GM12878 (cell line): ENCODE results near the gene IFT122. TPM values are rescaled to one million over a fixed set of nuclear protein-coding genes. Genes with fewer than 3 reads are reported as not detected.

ENCODE experiments used
- ATAC-seq: fragments of 200-7000 bp; cut with Tn5 transposase; 3 replicates; pipeline ENCODE4 v1.9.1; 2020; ENCODE audit warnings: mild to moderate bottlenecking, moderate library complexity
- BruUV-seq: library from RNA; stranded (reverse); fragments of 400-500 nt; replicated peaks from 2 replicates; lab custom pipeline; 2021; lab: Mats Ljungman, UMichigan
- CTCF ChIA-PET: fragments of 300-600 bp; sonication (Branson Sonifier 250); formaldehyde crosslinking; extraction: SDS; loops from one replicate; lab custom pipeline; 2021; ENCODE audit warnings: inconsistent platforms; lab: Yijun Ruan, JAX
- POLR2A ChIA-PET: fragments of 350-600 bp; formaldehyde crosslinking; extraction: SDS; loops from one replicate; lab custom pipeline; 2021; ENCODE audit warnings: inconsistent platforms; lab: Charles Lee
- RAD21 ChIA-PET: fragments of 300-600 bp; sonication (Branson Sonifier 250); formaldehyde crosslinking; loops from one replicate; lab custom pipeline; 2023; ENCODE audit warnings: antibody characterized with exemption; ENCODE audit not compliant: unreplicated experiment; lab: Charles Lee
- SMC1A ChIA-PET: fragments of 300-600 bp; sonication (Branson Sonifier 250); formaldehyde crosslinking; loops from one replicate; lab custom pipeline; 2023; ENCODE audit not compliant: unreplicated experiment, uncharacterized antibody; lab: Charles Lee
- DNase-seq: peaks from one replicate; pipeline ENCODE4 v3.0.0-alpha.2; 2011; ENCODE audit warnings: low read depth, low spot score
- FAIRE-seq: peaks from 3 replicates; lab custom pipeline; 2011; peaks lifted over from hg19 to GRCh38; lab: Jason Lieb, UNC
- H2AFZ ChIP-seq: 2 replicates; pipeline ENCODE4 v1.6.0; 2011; ENCODE audit warnings: low read depth, low read length, control low read depth; ENCODE audit not compliant: control insufficient read depth
- H3K27ac ChIP-seq: 2 replicates; pipeline ENCODE4 v1.5.1; 2011; ENCODE audit warnings: control low read depth; ENCODE audit not compliant: control insufficient read depth, insufficient read depth
- H3K27me3 ChIP-seq, 2 experiments: replicated peaks in 1 of 2; 2 replicates each; pipeline versions ENCODE4 v1.6.0 to v1.6.1; 2011; ENCODE audit warnings: low read length in 1 of 2; ENCODE audit not compliant: control insufficient read depth in 2 of 2, insufficient read depth in 2 of 2
- H3K36me3 ChIP-seq, 2 experiments: 2 replicates each; pipeline ENCODE4 v1.5.1; 2011; ENCODE audit warnings: low read length in 1 of 2; ENCODE audit not compliant: control insufficient read depth in 2 of 2, insufficient read depth in 2 of 2
- H3K4me1 ChIP-seq: 2 replicates; pipeline ENCODE4 v1.6.1; 2011; ENCODE audit warnings: mild to moderate bottlenecking, low read length, moderate library complexity, mixed read lengths; ENCODE audit not compliant: control insufficient read depth, insufficient read depth
- H3K4me2 ChIP-seq: 2 replicates; pipeline ENCODE4 v1.6.0; 2011; ENCODE audit warnings: control low read depth; ENCODE audit not compliant: control insufficient read depth, insufficient read depth
- H3K4me3 ChIP-seq: fragments of 200-600 bp; sonication (generic); 2 replicates; pipeline ENCODE4 v1.5.1; 2016
- H3K79me2 ChIP-seq: 2 replicates; pipeline ENCODE4 v1.6.0; 2011; ENCODE audit warnings: low read length; ENCODE audit not compliant: control insufficient read depth, insufficient read depth
- H3K9ac ChIP-seq: 2 replicates; pipeline ENCODE4 v1.8.0; 2011; ENCODE audit warnings: low read length, control low read depth, mixed read lengths; ENCODE audit not compliant: control insufficient read depth, insufficient read depth
- H3K9me3 ChIP-seq: replicated peaks from 3 replicates; pipeline ENCODE4 v1.5.1; 2011; ENCODE audit warnings: mild to moderate bottlenecking, low read length; ENCODE audit not compliant: control insufficient read depth, insufficient read depth
- H4K20me1 ChIP-seq: 2 replicates; pipeline ENCODE4 v1.6.0; 2011; ENCODE audit not compliant: control insufficient read depth, insufficient read depth
- BCL3 ChIP-seq: IDR thresholded peaks from 2 replicates; pipeline ENCODE4 v1.6.1; 2011; ENCODE audit warnings: borderline replicate concordance, low read depth, mild to moderate bottlenecking, moderate library complexity, low read length; ENCODE audit not compliant: insufficient read depth, poor library complexity, severe bottlenecking
- CHD4 ChIP-seq: fragments of 200-600 bp; sonication (generic); IDR thresholded peaks from 2 replicates; pipeline ENCODE4 v1.6.1; 2016; ENCODE audit warnings: mild to moderate bottlenecking
- CTCF ChIP-seq, 3 experiments: IDR thresholded peaks in 2 of 3; conservative IDR thresholded peaks in 1 of 3; 2 replicates each; pipeline ENCODE4 v1.5.1; 2011; ENCODE audit warnings: low read depth in 3 of 3, low read length in 3 of 3, mild to moderate bottlenecking in 3 of 3, control low read depth in 2 of 3, moderate library complexity in 2 of 3, inconsistent platforms in 1 of 3, mixed read lengths in 1 of 3; ENCODE audit not compliant: control insufficient read depth in 2 of 3, insufficient read depth in 1 of 3; ENCODE audit errors: extremely low read depth in 1 of 3
- FOXM1 ChIP-seq: IDR thresholded peaks from 2 replicates; pipeline ENCODE4 v1.6.1; 2012; ENCODE audit warnings: low read depth, mild to moderate bottlenecking, inconsistent platforms, low read length, moderate library complexity
- HCFC1 ChIP-seq: fragments of 150-350 bp; IDR thresholded peaks from 2 replicates; pipeline ENCODE4 v1.6.1; 2014; ENCODE audit warnings: low read length
- HDAC6 ChIP-seq: fragments of 200-600 bp; sonication (generic); IDR thresholded peaks from one replicate; pipeline ENCODE4 v1.8.0; 2017; ENCODE audit warnings: antibody characterized with exemption; ENCODE audit not compliant: unreplicated experiment
- IRF5 ChIP-seq: fragments of 450-650 bp; IDR thresholded peaks from 2 replicates; pipeline ENCODE4 v1.6.1; 2017; ENCODE audit warnings: borderline replicate concordance
- MTA2 ChIP-seq: fragments of 450-650 bp; IDR thresholded peaks from 2 replicates; pipeline ENCODE4 v1.6.1; 2016; ENCODE audit warnings: low read depth, mild to moderate bottlenecking, moderate library complexity
- NKRF ChIP-seq: fragments of 450-650 bp; conservative IDR thresholded peaks from 2 replicates; pipeline ENCODE4 v1.6.1; 2017; ENCODE audit warnings: mild to moderate bottlenecking, moderate library complexity
- SKIL ChIP-seq: fragments of 450-650 bp; IDR thresholded peaks from 2 replicates; pipeline ENCODE4 v1.6.1; 2017; ENCODE audit warnings: mild to moderate bottlenecking, low read depth, inconsistent platforms; ENCODE audit not compliant: poor library complexity, severe bottlenecking
- SMAD1 ChIP-seq: fragments of 450-650 bp; IDR thresholded peaks from 2 replicates; pipeline ENCODE4 v1.6.1; 2018; ENCODE audit warnings: mild to moderate bottlenecking, low read depth; ENCODE audit not compliant: partially characterized antibody
- TAF1 ChIP-seq: IDR thresholded peaks from 2 replicates; pipeline ENCODE4 v1.6.1; 2011; ENCODE audit warnings: mild to moderate bottlenecking, low read depth, low read length, borderline replicate concordance
- TCF12 ChIP-seq: IDR thresholded peaks from 2 replicates; pipeline ENCODE4 v1.6.1; 2011; ENCODE audit warnings: low read depth, mild to moderate bottlenecking, low read length
- ZNF24 ChIP-seq: fragments of 450-650 bp; IDR thresholded peaks from 2 replicates; pipeline ENCODE4 v1.6.1; 2017; ENCODE audit warnings: antibody characterized with exemption, mild to moderate bottlenecking
- WGBS: methylation state at CpG from one replicate; pipeline ENCODE4 v1.1.6; 2016; ENCODE audit warnings: low lambda C conversion rate; ENCODE audit not compliant: insufficient replicate concordance, insufficient coverage; ENCODE audit errors: missing lambda C conversion rate; 5-methylcytosine and 5-hydroxymethylcytosine counted together
- in situ Hi-C: fragments of 300-500 bp; cut with MboI; formaldehyde crosslinking; loops from 9 replicates; pipeline ENCODE4 v1.14.3; 2018; ENCODE audit warnings: mixed read lengths
- intact Hi-C: fragments of 100-400 bp; cut with micrococcal nuclease; formaldehyde crosslinking; loops from one replicate; pipeline ENCODE4 v1.14.2; 2022; ENCODE audit not compliant: unreplicated experiment
- polyA plus RNA-seq, 11 experiments: library from polyadenylated mRNA; depleted of rRNA in 4 of 11; unstranded in 6 of 11; stranded (reverse) in 5 of 11; fragments of >200 nt; fragmentation: Nextera tagmentation in 4 of 11; fragmentation: Illumina TruSeq in 1 of 11; extraction: Ambion mirVana in 4 of 11; extraction: Trizol in 1 of 11; gene quantifications; 1 replicate in 1 of 11; 2 replicates in 10 of 11; pipeline versions ENCODE4 v1.2.1 to v1.2.3, GENCODE V29; 2011 to 2016; ENCODE audit warnings: inconsistent platforms in 2 of 11, missing spikeins in 2 of 11, low read depth in 1 of 11
- total RNA-seq, 4 experiments: library from RNA; depleted of rRNA in 3 of 4; stranded (reverse); fragments of >200 nt in 3 of 4; fragmentation: Illumina TruSeq in 1 of 4; extraction: Trizol in 1 of 4; gene quantifications; 2 replicates each; pipeline versions ENCODE4 v1.2.1 to v1.2.3, GENCODE V29; 2013 to 2021

IFT122 gene
- total and polyA plus RNA-seq, 10 of the 15 experiments (the other 5 are each of a cell fraction or from before 2014, with no cell fraction given): 1.8 to 19.2 (median 8.4) TPM

GRCh38 chr3:129561619-129562248 lies 121.7 kb downstream of the IFT122 start (continued):
- TF ChIP-seq SKIL (no peak), NKRF (no peak), ZNF24 (no peak)
- TF ChIP-seq, all 136 proteins: peak for 0

GRCh38 chr3:129562803-129563202 lies 122.8 kb downstream of the IFT122 start:
- ATAC-seq (no peak), FAIRE-seq (no peak), DNase-seq (no peak)
- Histone ChIP-seq H3K9ac (no peak overlapping the region), H3K79me2 (no peaks in the 10 kb centered on the region), H4K20me1 (no peaks in the 10 kb centered on the region), H3K4me1 (no peaks in the 10 kb centered on the region), H2AFZ (no peak overlapping the region), H3K36me3 (no peaks in the 10 kb centered on the region), H3K9me3 (no peaks in the 10 kb centered on the region), H3K27me3 (no peaks in the 10 kb centered on the region), H3K27ac (no peak overlapping the region), H3K4me2 (no peak overlapping the region), H3K4me3 (no peak overlapping the region)
- 79% methylated on average over 15 of the region's 19 CpGs for WGBS
- CTCF ChIA-PET: no interaction called here
- POLR2A ChIA-PET: no interaction called here
- SMC1A ChIA-PET: no interaction called here
- in situ Hi-C loops: no loop called here
- BruUV-seq: no TSS peak
- RAD21 ChIA-PET: no interaction called here
- intact Hi-C loops: no loop called here
- no peak for TF ChIP-seq TCF12
- no peak for TF ChIP-seq FOXM1
- no peak for TF ChIP-seq MTA2
- no peak for TF ChIP-seq TAF1
- no peak for TF ChIP-seq CHD4
- no peak for TF ChIP-seq CTCF (IDR thresholded peaks at IDR 0.05 in 2 of 3, conservative IDR thresholded peaks at IDR 0.05 in 1 of 3; ENCODE audit: control insufficient read depth in 2 of 3, extremely low read depth in 1 of 3, insufficient read depth in 1 of 3, low read depth in 3 of 3, low read length in 3 of 3)
- TF ChIP-seq IRF5: no peak
- no peak for TF ChIP-seq SMAD1
- no peak for TF ChIP-seq BCL3
- TF ChIP-seq HDAC6: no peak
- no peak for TF ChIP-seq HCFC1
